Left ventricle myocardium inferior (tissue), 1 donor: ENCODE results near the gene CAPRIN2. TPM values are rescaled to one million over a fixed set of nuclear protein-coding genes. Genes with fewer than 3 reads are reported as not detected.

ENCODE experiments used
- DNase-seq: peaks from one replicate; pipeline ENCODE4 v3.0.0-alpha.2; 2020
- H3K27ac ChIP-seq: fragments of 200-600 bp; replicated peaks from 2 replicates; pipeline ENCODE4 v1.8.0; 2021
- H3K27me3 ChIP-seq: fragments of 200-600 bp; 2 replicates; pipeline ENCODE4 v1.8.0; 2021; ENCODE audit warnings: low read depth
- H3K36me3 ChIP-seq: fragments of 200-600 bp; 2 replicates; pipeline ENCODE4 v1.8.0; 2021
- H3K4me1 ChIP-seq: fragments of 200-600 bp; 2 replicates; pipeline ENCODE4 v1.8.0; 2021
- H3K4me3 ChIP-seq: fragments of 200-600 bp; 2 replicates; pipeline ENCODE4 v1.8.0; 2021; ENCODE audit warnings: mild to moderate bottlenecking, moderate library complexity
- H3K9me3 ChIP-seq: fragments of 200-600 bp; replicated peaks from 2 replicates; pipeline ENCODE4 v1.8.0; 2021
- intact Hi-C: fragments of 100-400 bp; cut with micrococcal nuclease; formaldehyde crosslinking; loops from one replicate; pipeline ENCODE4 v1.11.0; 2022
- total RNA-seq: library from RNA; stranded (reverse); fragmentation: NEBNext Ultra II Directional; extraction: Animal tissue kit (Norgen Biotek cat#: 25700); gene quantifications from one replicate; pipeline ENCODE4 v1.2.1, GENCODE V29; 2021
- TF ChIP-seq, protein P1 (sequence below): fragments of 200-600 bp; IDR thresholded peaks from 2 replicates; pipeline ENCODE4 v1.8.0; 2021; ENCODE audit warnings: antibody characterized with exemption, mild to moderate bottlenecking, borderline replicate concordance
- donor health status: DM: no; HTN: yes; CAD: no; lungs with severe emphysema.

Gene CAPRIN2
- total RNA-seq, 1 donor from 2014 or later = 27.5 TPM

DNA sequence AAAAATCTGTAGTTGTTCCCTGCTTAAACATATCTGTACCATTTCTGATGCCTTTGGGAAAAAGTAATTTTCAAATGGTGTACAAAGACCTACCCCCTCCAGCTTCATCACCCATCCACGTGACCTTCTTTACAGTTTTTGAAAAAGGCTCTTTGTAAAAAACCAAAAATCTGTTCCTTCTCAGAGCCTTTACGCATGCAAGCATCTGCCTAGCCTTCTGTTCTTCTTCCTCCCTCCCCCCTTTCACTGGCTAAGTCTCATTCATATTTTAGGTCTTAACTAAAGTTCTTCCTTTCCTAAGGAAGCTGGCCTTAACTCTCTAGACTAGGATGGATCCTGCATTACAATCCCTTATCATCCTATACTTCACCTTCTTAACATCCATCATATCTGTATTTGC is 10.4 kb downstream of the CAPRIN2 start:
- H3K9me3 ChIP-seq = no peaks in the 10 kb centered on the region
- H3K4me3 ChIP-seq = no peak overlapping the region
- DNase-seq = no peak
- intact Hi-C loops = no loop called here
- TF ChIP-seq, protein P1, sequence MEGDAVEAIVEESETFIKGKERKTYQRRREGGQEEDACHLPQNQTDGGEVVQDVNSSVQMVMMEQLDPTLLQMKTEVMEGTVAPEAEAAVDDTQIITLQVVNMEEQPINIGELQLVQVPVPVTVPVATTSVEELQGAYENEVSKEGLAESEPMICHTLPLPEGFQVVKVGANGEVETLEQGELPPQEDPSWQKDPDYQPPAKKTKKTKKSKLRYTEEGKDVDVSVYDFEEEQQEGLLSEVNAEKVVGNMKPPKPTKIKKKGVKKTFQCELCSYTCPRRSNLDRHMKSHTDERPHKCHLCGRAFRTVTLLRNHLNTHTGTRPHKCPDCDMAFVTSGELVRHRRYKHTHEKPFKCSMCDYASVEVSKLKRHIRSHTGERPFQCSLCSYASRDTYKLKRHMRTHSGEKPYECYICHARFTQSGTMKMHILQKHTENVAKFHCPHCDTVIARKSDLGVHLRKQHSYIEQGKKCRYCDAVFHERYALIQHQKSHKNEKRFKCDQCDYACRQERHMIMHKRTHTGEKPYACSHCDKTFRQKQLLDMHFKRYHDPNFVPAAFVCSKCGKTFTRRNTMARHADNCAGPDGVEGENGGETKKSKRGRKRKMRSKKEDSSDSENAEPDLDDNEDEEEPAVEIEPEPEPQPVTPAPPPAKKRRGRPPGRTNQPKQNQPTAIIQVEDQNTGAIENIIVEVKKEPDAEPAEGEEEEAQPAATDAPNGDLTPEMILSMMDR = no peak
- peaks cover 20% of the 10 kb centered on the region for H3K36me3 ChIP-seq
- no peaks in the 10 kb centered on the region for H3K27me3 ChIP-seq
- H3K4me1 ChIP-seq = no peaks in the 10 kb centered on the region
- no peak overlapping the region for H3K27ac ChIP-seq

DNA sequence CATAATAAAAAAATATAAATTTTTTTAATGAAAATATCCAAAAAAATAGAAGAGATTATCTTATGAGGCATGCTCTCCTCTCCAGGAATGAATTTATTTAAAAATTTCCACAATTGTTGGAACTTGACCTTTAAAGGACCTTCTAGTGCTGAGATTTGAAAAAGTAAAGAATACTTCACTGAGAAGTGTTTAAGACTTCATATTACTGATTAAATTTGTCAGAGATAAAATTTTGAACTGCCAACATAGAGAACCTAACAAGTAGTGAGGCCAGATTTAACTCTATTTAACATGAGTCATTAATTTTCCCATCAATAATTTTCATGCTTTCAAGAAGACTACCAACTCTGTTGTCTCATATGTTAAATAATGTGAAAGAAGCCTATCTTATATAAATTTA is 14.5 kb downstream of the CAPRIN2 start:
- Histone ChIP-seq H3K27ac (no peak overlapping the region), H3K4me3 (no peak overlapping the region), H3K9me3 (no peaks in the 10 kb centered on the region), H3K27me3 (no peaks in the 10 kb centered on the region), H3K4me1 (no peaks in the 10 kb centered on the region), H3K36me3 (peaks cover 5% of the 10 kb centered on the region)
- TF ChIP-seq, protein P1 = no peak
- intact Hi-C loops = no loop called here
- DNase-seq = no peak

GRCh38 chr12:30739020-30739419 is 15.7 kb downstream of the CAPRIN2 start:
- intact Hi-C loops = no loop called here
- TF ChIP-seq, protein P1 = no peak
- no peak overlapping the region for H3K27ac ChIP-seq
- H3K36me3 ChIP-seq = peaks cover 11% of the 10 kb centered on the region
- H3K9me3 ChIP-seq = no peaks in the 10 kb centered on the region
- no peak overlapping the region for H3K4me3 ChIP-seq
- H3K4me1 ChIP-seq = no peaks in the 10 kb centered on the region
- no peak for DNase-seq
- H3K27me3 ChIP-seq = no peaks in the 10 kb centered on the region

DNA sequence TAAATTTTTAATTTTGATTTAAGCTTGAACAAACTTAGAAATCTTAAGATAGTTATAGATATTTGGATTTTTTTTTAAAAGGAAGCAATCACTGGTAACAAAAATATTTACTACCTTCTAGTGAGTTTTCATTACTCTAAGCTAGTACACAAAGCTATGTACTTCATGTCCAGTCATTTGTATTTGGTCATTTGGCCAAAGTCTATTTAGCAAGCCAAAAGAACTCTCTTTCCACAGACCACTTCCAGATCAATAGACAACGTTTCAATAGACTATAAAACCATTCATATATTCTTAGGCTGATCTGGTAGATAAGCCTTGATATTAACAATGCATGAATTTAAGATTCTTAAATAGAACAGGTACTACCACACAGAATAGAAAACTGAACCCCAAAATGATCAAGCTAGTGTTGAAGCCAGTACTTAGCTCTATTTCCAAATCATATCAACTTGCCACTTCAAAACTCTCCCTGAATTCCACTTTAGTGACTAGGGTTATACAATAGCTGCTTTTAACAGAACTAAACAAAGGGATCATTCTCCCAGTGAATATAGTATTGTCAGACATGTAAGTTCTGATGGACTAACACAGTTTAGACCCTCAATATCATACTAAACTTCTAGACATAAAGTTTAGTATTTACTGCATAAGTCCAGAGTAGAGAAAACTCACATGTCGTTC is 21.7 kb downstream of the CAPRIN2 start:
- intact Hi-C loops = no loop called here
- Histone ChIP-seq H3K27me3 (no peaks in the 10 kb centered on the region), H3K27ac (no peak overlapping the region), H3K4me1 (no peaks in the 10 kb centered on the region), H3K4me3 (no peak overlapping the region), H3K36me3 (peaks cover 27% of the 10 kb centered on the region), H3K9me3 (no peaks in the 10 kb centered on the region)
- TF ChIP-seq, protein P1 = no peak
- no peak for DNase-seq

GRCh38 chr12:30730011-30730410 is 24.7 kb downstream of the CAPRIN2 start:
- H3K36me3 ChIP-seq = peaks cover 27% of the 10 kb centered on the region
- no peak overlapping the region for H3K4me3 ChIP-seq
- TF ChIP-seq, protein P1 = no peak
- H3K9me3 ChIP-seq = no peaks in the 10 kb centered on the region
- no peaks in the 10 kb centered on the region for H3K4me1 ChIP-seq
- H3K27me3 ChIP-seq = no peaks in the 10 kb centered on the region
- no peak for DNase-seq
- no peak overlapping the region for H3K27ac ChIP-seq
- intact Hi-C loops = no loop called here
